Measurements from ENCODE around the gene METTL24.

DNA sequence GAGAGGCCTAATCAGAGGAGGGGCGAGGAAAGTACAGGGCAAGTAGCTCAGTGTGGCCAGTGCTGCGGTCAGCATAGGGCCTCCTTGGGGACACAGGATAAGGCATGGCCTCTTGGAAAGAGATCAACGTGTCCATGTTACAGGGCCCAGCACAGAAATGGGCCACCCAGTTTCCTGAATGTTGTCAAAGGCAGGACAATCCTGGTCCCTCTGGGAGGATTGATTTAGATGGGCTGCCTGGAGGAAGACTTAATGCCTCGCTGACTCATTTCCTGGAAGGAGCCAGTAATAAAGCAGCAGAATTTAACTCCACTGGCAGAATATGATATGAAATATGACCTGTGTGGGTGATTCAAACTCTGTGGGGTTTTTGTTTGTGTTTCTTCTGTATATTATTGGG is 40.6 kb upstream of the METTL24 start:
- TF ChIP-seq, protein P1, sequence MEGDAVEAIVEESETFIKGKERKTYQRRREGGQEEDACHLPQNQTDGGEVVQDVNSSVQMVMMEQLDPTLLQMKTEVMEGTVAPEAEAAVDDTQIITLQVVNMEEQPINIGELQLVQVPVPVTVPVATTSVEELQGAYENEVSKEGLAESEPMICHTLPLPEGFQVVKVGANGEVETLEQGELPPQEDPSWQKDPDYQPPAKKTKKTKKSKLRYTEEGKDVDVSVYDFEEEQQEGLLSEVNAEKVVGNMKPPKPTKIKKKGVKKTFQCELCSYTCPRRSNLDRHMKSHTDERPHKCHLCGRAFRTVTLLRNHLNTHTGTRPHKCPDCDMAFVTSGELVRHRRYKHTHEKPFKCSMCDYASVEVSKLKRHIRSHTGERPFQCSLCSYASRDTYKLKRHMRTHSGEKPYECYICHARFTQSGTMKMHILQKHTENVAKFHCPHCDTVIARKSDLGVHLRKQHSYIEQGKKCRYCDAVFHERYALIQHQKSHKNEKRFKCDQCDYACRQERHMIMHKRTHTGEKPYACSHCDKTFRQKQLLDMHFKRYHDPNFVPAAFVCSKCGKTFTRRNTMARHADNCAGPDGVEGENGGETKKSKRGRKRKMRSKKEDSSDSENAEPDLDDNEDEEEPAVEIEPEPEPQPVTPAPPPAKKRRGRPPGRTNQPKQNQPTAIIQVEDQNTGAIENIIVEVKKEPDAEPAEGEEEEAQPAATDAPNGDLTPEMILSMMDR (IDR thresholded peaks at IDR 0.05), result no peak
- TF ChIP-seq POLR2A (IDR thresholded peaks at IDR 0.05; ENCODE audit: low read depth), result no peak
- TF ChIP-seq POLR2AphosphoS5 (IDR thresholded peaks at IDR 0.05), result no peak

Data from esophagus muscularis mucosa (tissue), 3 donors.